SU-DHL-6 (cell line): ENCODE measurements around the gene KRTAP9-2.
"Not testable (repeated sequence)": the region's sequence is repeated elsewhere in the genome, so short reads cannot be mapped to it uniquely, and the experiment has no call there.

Source experiments
- H2AFZ ChIP-seq: fragments of 200-600 bp; sonication (generic); 2 replicates; pipeline ENCODE4 v1.6.1; 2014; ENCODE audit warnings: low read depth, mild to moderate bottlenecking, moderate library complexity, mixed read lengths, antibody characterized with exemption, low read length; ENCODE audit not compliant: severe bottlenecking
- H3F3A ChIP-seq: fragments of 200-600 bp; shearing (Covaris generic); 2 replicates; pipeline ENCODE4 v1.6.0; 2016; ENCODE audit warnings: antibody characterized with exemption, mild to moderate bottlenecking; ENCODE audit not compliant: insufficient read depth
- H3K27ac ChIP-seq: fragments of 200-600 bp; sonication (generic); 2 replicates; pipeline ENCODE4 v1.5.1; 2016; ENCODE audit warnings: low read depth, mild to moderate bottlenecking, low read length, moderate library complexity, mixed read lengths
- H3K27me3 ChIP-seq: fragments of 200-600 bp; sonication (generic), shearing (Covaris generic); 2 replicates; pipeline ENCODE4 v1.6.0; 2014; ENCODE audit warnings: mild to moderate bottlenecking, low read length
- H3K36me3 ChIP-seq: fragments of 200-600 bp; sonication (generic); 2 replicates; pipeline ENCODE4 v1.6.1; 2014; ENCODE audit warnings: mild to moderate bottlenecking, low read length, mixed read lengths
- H3K4me2 ChIP-seq: fragments of 300-600, 200-600 bp; shearing (Covaris generic), sonication (generic); 2 replicates; pipeline ENCODE4 v1.6.0; 2014; ENCODE audit warnings: low read length, low read depth, mild to moderate bottlenecking; ENCODE audit not compliant: poor library complexity, severe bottlenecking
- H3K4me3 ChIP-seq: fragments of 200-600 bp; sonication (generic); 2 replicates; pipeline ENCODE4 v1.5.1; 2014; ENCODE audit warnings: antibody characterized with exemption, low read length, mild to moderate bottlenecking, mixed read lengths; ENCODE audit not compliant: insufficient read depth, poor library complexity, severe bottlenecking
- H3K79me2 ChIP-seq: fragments of 200-600 bp; sonication (generic); 2 replicates; pipeline ENCODE4 v1.6.1; 2014; ENCODE audit warnings: mild to moderate bottlenecking, low read length, moderate library complexity; ENCODE audit not compliant: insufficient read depth
- H3K9ac ChIP-seq: fragments of 200-600 bp; sonication (generic); 2 replicates; pipeline ENCODE4 v1.7.0; 2014; ENCODE audit warnings: mild to moderate bottlenecking, low read length
- H3K9me2 ChIP-seq: fragments of 200-600 bp; sonication (generic); replicated peaks from 2 replicates; pipeline ENCODE4 v1.6.1; 2014; ENCODE audit warnings: low read length; ENCODE audit not compliant: insufficient read depth
- H3K9me3 ChIP-seq: fragments of 200-600 bp; sonication (generic); 2 replicates; pipeline ENCODE4 v1.6.1; 2014; ENCODE audit warnings: low read length, mixed read lengths; ENCODE audit not compliant: insufficient read depth
- H4K20me1 ChIP-seq: fragments of 200-600 bp; sonication (generic); 2 replicates; pipeline ENCODE4 v1.6.1; 2014; ENCODE audit warnings: low read depth, mild to moderate bottlenecking, antibody characterized with exemption, low read length, moderate library complexity, mixed read lengths
- EZH2phosphoT487 ChIP-seq: fragments of 200-600 bp; sonication (generic), shearing (Covaris generic); conservative IDR thresholded peaks from 2 replicates; pipeline ENCODE4 v1.6.1; 2018; ENCODE audit warnings: mild to moderate bottlenecking, antibody characterized with exemption, low read length, moderate library complexity, mixed read lengths
- TF ChIP-seq, protein P1 (sequence below): fragments of 200-600 bp; sonication (generic); IDR thresholded peaks from one replicate; pipeline ENCODE4 v1.5.1; 2017; ENCODE audit warnings: antibody characterized with exemption, mild to moderate bottlenecking, low read length, moderate library complexity; ENCODE audit not compliant: insufficient read depth, poor library complexity, severe bottlenecking

KRTAP9-2 gene

DNA sequence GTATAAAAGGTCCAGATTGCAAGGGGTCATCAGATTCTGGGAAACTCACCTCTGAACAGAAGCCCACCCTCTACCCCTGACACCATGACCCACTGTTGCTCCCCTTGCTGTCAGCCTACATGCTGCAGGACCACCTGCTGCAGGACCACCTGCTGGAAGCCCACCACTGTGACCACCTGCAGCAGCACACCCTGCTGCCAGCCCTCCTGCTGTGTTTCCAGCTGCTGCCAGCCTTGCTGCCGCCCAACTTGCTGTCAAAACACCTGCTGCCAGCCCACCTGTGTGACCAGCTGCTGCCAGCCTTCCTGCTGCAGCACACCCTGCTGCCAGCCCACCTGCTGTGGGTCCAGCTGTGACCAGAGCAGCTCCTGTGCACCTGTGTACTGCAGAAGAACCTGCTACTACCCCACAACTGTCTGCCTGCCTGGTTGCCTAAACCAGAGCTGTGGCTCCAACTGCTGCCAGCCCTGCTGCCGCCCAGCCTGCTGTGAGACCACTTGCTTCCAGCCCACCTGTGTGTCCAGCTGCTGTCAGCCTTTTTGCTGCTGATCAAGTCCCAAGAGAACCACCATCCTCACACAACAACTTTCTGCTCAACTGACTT lies 23.3 kb downstream of the KRTAP9-2 start, which contains the start of gene KRTAP9-4:
Gene KRTAP9-4 (plus strand): TSS at position 51 of the 604 bp plus-strand sequence. CDS start 34 bp downstream, at position 85.
- not testable (repeated sequence) for H3K36me3 ChIP-seq, H2AFZ ChIP-seq, H3K9ac ChIP-seq, H3K9me3 ChIP-seq, H3K79me2 ChIP-seq, H4K20me1 ChIP-seq, H3K27me3 ChIP-seq, H3K9me2 ChIP-seq, H3K4me3 ChIP-seq, H3K27ac ChIP-seq, H3K4me2 ChIP-seq, H3F3A ChIP-seq

- Histone ChIP-seq H3K79me2 (no peaks in the 10 kb centered on the region), H3K9me2 (no peaks in the 10 kb centered on the region), H3K4me2 (no peak overlapping the region), H3K27ac (no peak overlapping the region), H4K20me1 (no peaks in the 10 kb centered on the region), H3K36me3 (no peaks in the 10 kb centered on the region), H2AFZ (no peak overlapping the region), H3K9ac (no peak overlapping the region), H3F3A (no peaks in the 10 kb centered on the region), H3K9me3 (no peaks in the 10 kb centered on the region), H3K27me3 (no peaks in the 10 kb centered on the region), H3K4me3 (no peak overlapping the region)
- no peak for TF ChIP-seq EZH2phosphoT487
- TF ChIP-seq, protein P1, sequence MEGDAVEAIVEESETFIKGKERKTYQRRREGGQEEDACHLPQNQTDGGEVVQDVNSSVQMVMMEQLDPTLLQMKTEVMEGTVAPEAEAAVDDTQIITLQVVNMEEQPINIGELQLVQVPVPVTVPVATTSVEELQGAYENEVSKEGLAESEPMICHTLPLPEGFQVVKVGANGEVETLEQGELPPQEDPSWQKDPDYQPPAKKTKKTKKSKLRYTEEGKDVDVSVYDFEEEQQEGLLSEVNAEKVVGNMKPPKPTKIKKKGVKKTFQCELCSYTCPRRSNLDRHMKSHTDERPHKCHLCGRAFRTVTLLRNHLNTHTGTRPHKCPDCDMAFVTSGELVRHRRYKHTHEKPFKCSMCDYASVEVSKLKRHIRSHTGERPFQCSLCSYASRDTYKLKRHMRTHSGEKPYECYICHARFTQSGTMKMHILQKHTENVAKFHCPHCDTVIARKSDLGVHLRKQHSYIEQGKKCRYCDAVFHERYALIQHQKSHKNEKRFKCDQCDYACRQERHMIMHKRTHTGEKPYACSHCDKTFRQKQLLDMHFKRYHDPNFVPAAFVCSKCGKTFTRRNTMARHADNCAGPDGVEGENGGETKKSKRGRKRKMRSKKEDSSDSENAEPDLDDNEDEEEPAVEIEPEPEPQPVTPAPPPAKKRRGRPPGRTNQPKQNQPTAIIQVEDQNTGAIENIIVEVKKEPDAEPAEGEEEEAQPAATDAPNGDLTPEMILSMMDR = no peak
These were observed 24.8 kb downstream of the KRTAP9-2 start for GRCh38 chr17:41251261-41251660.

DNA sequence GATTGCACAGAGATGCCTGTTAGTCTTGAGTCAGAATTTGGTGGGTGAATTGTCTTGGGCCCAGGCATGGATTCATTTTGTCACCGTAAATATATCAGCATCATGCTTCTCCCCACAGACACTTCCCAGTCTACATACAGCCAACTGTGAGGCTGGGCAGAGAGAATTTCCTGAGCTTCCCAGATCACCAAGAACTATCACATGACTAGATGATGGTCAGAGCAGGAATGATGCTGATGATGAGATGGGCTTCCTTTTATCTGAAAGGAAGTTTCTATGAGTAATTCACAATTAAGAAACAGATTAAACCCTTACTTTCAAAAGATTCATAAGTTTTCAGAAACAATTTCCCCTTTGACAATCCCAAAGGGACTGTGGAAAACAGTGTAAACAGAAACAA lies 28.4 kb downstream of the KRTAP9-2 start:
- H4K20me1 ChIP-seq = no peaks in the 10 kb centered on the region

DNA sequence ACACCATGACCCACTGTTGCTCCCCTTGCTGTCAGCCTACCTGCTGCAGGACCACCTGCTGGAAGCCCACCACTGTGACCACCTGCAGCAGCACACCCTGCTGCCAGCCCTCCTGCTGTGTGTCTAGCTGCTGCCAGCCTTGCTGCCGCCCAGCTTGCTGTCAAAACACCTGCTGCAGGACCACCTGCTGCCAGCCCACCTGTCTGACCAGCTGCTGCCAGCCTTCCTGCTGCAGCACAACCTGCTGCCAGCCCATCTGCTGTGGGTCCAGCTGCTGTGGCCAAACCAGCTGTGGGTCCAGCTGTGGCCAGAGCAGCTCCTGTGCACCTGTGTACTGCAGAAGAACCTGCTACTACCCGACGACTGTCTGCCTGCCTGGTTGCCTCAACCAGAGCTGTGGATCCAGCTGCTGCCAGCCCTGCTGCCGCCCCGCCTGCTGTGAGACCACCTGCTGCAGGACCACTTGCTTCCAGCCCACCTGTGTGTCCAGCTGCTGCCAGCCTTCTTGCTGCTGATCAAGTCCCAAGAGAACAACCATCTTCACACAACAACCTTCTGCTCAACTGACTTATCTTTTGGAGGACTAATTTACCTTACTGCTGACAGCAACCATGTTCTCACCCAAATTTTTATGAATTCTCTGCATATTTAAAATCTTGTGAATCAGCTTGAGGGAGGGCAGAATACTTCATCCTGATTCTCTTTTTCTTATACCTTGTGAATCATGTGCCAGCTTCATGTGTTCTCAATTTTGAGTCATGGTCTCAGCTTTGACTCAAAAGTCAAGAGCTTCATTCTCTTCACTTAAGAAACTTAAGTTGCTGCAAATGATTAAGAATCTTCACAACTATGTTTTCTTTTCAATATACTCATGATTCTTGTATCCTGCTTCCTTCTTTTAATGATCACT lies 29.2 kb downstream of the KRTAP9-2 start, which contains the start of gene KRTAP9-9:
Gene KRTAP9-9 (plus strand): TSS at position 4 of the 910 bp plus-strand sequence.
- H3K27ac ChIP-seq, H3K79me2 ChIP-seq, H3K4me3 ChIP-seq, H2AFZ ChIP-seq, H3K36me3 ChIP-seq, H3K9ac ChIP-seq, H3K9me3 ChIP-seq, H3K27me3 ChIP-seq, H3K4me2 ChIP-seq, H3F3A ChIP-seq, H4K20me1 ChIP-seq, H3K9me2 ChIP-seq: not testable (repeated sequence)

More for the DNA sequence above, 28.4 kb downstream of the KRTAP9-2 start:
- Histone ChIP-seq H3K9me3 (no peaks in the 10 kb centered on the region), H3K27me3 (no peaks in the 10 kb centered on the region), H3K9me2 (no peaks in the 10 kb centered on the region), H3K9ac (no peak overlapping the region), H3K4me3 (no peak overlapping the region), H3F3A (no peaks in the 10 kb centered on the region), H3K4me2 (no peak overlapping the region), H3K36me3 (no peaks in the 10 kb centered on the region), H3K27ac (no peak overlapping the region), H2AFZ (no peak overlapping the region), H3K79me2 (no peaks in the 10 kb centered on the region)
- TF ChIP-seq, protein P1 = no peak
- TF ChIP-seq EZH2phosphoT487 = no peak
